AG10803 (cell line): ENCODE results near the gene MELK.

Experiments used
- DNase-seq: peaks from one replicate; pipeline ENCODE4 v3.0.0; 2010; ENCODE audit warnings: low read depth
- H3K4me3 ChIP-seq: 2 replicates; pipeline ENCODE4 v1.5.1; 2011; ENCODE audit warnings: mild to moderate bottlenecking, low read length, control low read depth
- CTCF ChIP-seq: conservative IDR thresholded peaks from 2 replicates; pipeline ENCODE4 v1.5.1; 2011; ENCODE audit warnings: mild to moderate bottlenecking, low read length, control low read depth, inconsistent platforms

MELK gene

DNA sequence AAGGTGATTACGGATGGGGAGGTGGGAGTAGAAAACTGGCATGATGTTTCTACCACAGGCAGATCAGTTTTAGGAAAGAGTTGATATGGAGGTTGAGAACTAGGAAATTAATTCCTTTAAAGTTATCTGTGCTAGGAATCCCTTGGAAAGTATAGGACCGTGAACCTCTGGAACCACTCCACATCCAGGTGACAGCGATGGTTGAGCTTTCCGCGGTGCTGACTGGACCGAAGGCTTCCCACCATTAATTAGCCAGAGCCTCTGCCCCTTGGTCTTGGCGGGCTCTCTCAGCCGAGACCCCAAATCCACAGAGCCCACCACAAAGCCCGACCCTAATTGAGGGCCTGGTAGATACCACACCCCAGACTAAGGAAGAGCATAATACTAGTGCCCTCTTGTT, 147.3 kb downstream of the MELK start:
- no peak for TF ChIP-seq CTCF
- H3K4me3 ChIP-seq, result no peak overlapping the region

DNA sequence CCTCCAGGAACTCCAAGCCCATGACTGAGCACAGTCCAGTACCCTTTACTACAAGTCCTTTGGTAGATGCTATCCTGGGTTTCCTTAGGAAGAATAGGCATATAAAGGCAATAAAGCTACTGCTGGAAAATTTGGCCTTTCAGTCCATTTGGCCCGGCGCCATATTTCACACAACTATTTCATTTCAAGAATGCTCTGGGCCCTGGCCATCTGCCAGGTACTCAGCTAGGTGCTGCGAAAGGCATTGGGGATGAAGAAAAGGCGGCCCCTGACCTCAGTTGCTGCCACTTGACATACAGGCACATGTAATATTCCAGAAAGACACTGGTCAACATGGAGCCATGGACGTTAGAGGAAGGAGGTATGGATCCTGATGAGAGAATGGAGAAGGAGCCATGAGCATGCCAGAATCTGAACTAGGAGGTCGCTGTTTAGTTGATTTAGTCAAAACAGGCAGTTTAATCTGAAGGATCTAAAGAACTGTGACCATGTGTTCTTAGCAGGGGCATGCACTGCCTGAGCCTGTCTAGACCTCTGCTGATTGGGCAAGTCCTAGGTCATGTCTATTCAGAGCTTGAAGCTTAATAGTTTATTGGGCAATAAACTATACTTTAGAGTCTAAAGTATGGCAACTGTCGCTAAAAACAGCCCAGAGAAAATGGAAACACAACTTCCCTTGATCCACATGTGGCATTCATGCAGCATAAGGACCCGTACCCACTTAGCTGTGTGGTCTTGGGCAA, 149.3 kb downstream of the MELK start:
- no peak overlapping the region for H3K4me3 ChIP-seq

More for the DNA sequence above, 147.3 kb downstream of the MELK start:
- no peak for DNase-seq

DNA sequence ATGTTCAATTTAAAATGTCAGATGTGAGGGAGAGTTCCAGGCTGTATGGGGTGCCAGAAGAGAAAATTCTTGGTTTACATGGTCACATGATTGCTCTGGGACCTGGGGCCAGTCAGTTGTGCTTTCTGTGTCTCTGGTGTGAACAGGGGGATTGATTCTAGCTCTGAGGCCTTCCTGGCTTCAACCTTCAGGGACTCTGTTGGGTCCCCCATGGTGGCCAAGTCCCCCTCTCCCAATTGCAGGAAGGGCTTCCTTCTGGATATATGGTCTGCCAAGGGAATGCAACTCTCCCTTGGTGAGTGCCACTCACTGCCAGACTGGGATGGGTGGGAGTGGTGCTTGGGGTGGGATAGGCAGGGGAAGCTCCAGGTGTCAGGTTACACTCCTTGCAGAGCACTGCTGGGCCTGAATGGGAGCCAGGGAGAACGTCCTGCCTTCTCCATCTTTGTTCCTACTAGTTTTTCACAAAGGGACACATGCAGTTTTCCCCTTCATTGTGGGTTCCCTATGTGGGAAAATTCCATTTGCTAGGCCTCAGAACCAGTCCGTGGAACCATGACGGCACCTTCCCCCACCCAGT, 153.2 kb downstream of the MELK start:
- DNase-seq, result no peak
- H3K4me3 ChIP-seq, result no peak overlapping the region
- no peak for TF ChIP-seq CTCF

More for the DNA sequence above, 149.3 kb downstream of the MELK start:
- TF ChIP-seq CTCF, result no peak
- no peak for DNase-seq
